A673 (cell line): ENCODE data around the gene SPATS2. TPM values are rescaled to one million over a fixed set of nuclear protein-coding genes. Genes with fewer than 3 reads are reported as not detected.

ENCODE experiments used
- BruUV-seq: library from RNA; stranded (reverse); fragments of 400-500 nt; replicated peaks from 2 replicates; lab custom pipeline; 2021; lab: Mats Ljungman, UMichigan
- CTCF ChIA-PET: fragments of 300-600 bp; sonication (Branson Sonifier 250); formaldehyde crosslinking; loops from one replicate; lab custom pipeline; 2022; ENCODE audit warnings: antibody characterized with exemption; lab: Charles Lee
- POLR2A ChIA-PET: fragments of 300-600 bp; sonication (Branson Sonifier 250); formaldehyde crosslinking; loops from one replicate; lab custom pipeline; 2022; ENCODE audit warnings: antibody characterized with exemption; ENCODE audit not compliant: low non-redundant PET; lab: Charles Lee
- DNase-seq: peaks from one replicate; pipeline ENCODE4 v3.0.0-alpha.2; 2015; ENCODE audit warnings: low spot score
- H3K27ac ChIP-seq: fragments of 200-600 bp; sonication (generic); 2 replicates; pipeline ENCODE4 v1.5.1; 2016; ENCODE audit warnings: mixed run types, low read depth, mild to moderate bottlenecking, mixed read lengths, antibody characterized with exemption, low read length; ENCODE audit not compliant: poor library complexity, severe bottlenecking
- H3K27me3 ChIP-seq: fragments of 200-600 bp; sonication (generic); replicated peaks from 2 replicates; pipeline ENCODE4 v1.6.1; 2017; ENCODE audit warnings: mixed run types, low read depth, mild to moderate bottlenecking, mixed read lengths, antibody characterized with exemption, low read length; ENCODE audit not compliant: insufficient read depth, poor library complexity
- H3K36me3 ChIP-seq: fragments of 200-600 bp; sonication (generic); 2 replicates; pipeline ENCODE4 v1.6.1; 2016; ENCODE audit warnings: mixed run types, mild to moderate bottlenecking, mixed read lengths, antibody characterized with exemption, low read length; ENCODE audit not compliant: insufficient read depth, poor library complexity, severe bottlenecking
- H3K4me1 ChIP-seq: fragments of 200-600 bp; sonication (generic); 2 replicates; pipeline ENCODE4 v1.6.1; 2017; ENCODE audit warnings: mixed run types, mild to moderate bottlenecking, mixed read lengths, antibody characterized with exemption, low read length; ENCODE audit not compliant: insufficient read depth, poor library complexity, severe bottlenecking
- H3K4me3 ChIP-seq: fragments of 200-600 bp; sonication (generic); 2 replicates; pipeline ENCODE4 v1.5.1; 2016; ENCODE audit warnings: low read depth, mixed run types, mild to moderate bottlenecking, mixed read lengths, low read length; ENCODE audit not compliant: poor library complexity, severe bottlenecking
- H3K9me3 ChIP-seq: fragments of 200-600 bp; sonication (generic); 2 replicates; pipeline ENCODE4 v1.6.1; 2016; ENCODE audit warnings: mixed run types, low read depth, mild to moderate bottlenecking, mixed read lengths, antibody characterized with exemption, low read length; ENCODE audit not compliant: poor library complexity, severe bottlenecking
- CTCF ChIP-seq: fragments of 300-800, 200-600 bp; sonication (generic); conservative IDR thresholded peaks from 2 replicates; pipeline ENCODE4 v1.5.1; 2017; ENCODE audit warnings: low read depth, mild to moderate bottlenecking, antibody characterized with exemption, low read length, moderate library complexity, mixed read lengths
- EZH2 ChIP-seq: fragments of 200-600 bp; sonication (generic); IDR thresholded peaks from 2 replicates; pipeline ENCODE4 v1.6.1; 2017; ENCODE audit warnings: borderline replicate concordance, low read depth, mild to moderate bottlenecking, mixed read lengths, antibody characterized with exemption, low read length; ENCODE audit not compliant: poor library complexity, severe bottlenecking
- intact Hi-C: fragments of 100-400 bp; cut with micrococcal nuclease; formaldehyde crosslinking; loops from one replicate; pipeline ENCODE4 v1.10.0; 2022; ENCODE audit not compliant: unreplicated experiment
- total RNA-seq: library from RNA; stranded (reverse); gene quantifications from 2 replicates; pipeline ENCODE4 v1.2.3, GENCODE V29; 2021

The SPATS2 gene
- total RNA-seq, 1 experiment from 2014 or later: 82.8 TPM

- intact Hi-C loops: no loop called here
- POLR2A ChIA-PET: no interaction called here
- no TSS peak for BruUV-seq
- peak within 1 kb of the TSS; percentile 56 for H3K4me3 ChIP-seq
- peak; percentile 97 for TF ChIP-seq CTCF
- TF ChIP-seq EZH2: no peak
- CTCF ChIA-PET: interaction anchor here (0.6 to 2.6 kb wide), 6 partner anchors 10 to 187 kb away, joined by 3 to 14 read pairs (median 10); partner anchors contain the start of genes DNAJC22 and TROAP
- no peaks in the 10 kb centered on the region for H3K27me3 ChIP-seq
- H3K36me3 ChIP-seq: no peaks in the 10 kb centered on the region
- H3K27ac ChIP-seq: no peak within 1 kb of the TSS
- peak; percentile 90 for DNase-seq
- H3K9me3 ChIP-seq: no peaks in the 10 kb centered on the region
- peaks cover 11% of the 10 kb centered on the region for H3K4me1 ChIP-seq
Observed at GRCh38 chr12:49336645-49337584, 30.3 kb upstream of the SPATS2 start, which contains the start of gene C1QL4. C1QL4 (minus strand) TSS chr12:49337188; CDS start chr12:49336477, 711 bp downstream.

DNA sequence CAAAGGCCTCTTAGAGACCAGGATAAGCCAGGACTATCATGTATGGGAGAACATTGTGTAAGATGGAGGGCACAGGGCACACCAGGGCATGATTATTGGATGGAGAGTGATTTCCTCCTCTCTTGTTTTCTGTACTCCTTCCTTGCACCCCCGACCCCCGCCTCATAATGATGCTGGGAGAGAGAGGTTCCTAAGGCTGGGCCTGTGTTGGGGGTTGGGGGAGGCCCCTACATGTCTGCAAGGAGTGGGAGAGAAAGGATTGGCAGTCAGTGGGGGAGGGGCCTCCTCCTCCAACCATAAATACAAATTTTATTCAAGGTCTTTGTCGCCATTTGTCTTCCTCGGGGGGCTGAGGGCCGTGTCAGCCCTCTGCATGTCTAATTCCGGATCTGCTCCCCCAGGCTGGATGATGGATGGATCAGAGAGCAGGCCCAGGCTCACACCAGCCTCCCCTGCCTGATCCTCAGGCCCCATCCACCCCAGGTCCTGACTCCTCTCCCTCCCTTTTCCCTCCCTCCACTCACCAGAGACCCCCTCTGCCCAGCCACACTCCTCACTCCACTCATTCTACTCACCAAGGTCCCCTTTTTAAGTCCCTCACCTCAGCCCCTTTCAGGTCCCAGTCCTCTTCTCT is 28.3 kb upstream of the SPATS2 start:
- CTCF ChIA-PET: interaction anchor here (1.1 to 2.6 kb wide), 2 partner anchors 9 to 50 kb away, joined by 4 to 13 read pairs; no protein-coding TSS in a partner anchor
- no peak for DNase-seq
- intact Hi-C loops: no loop called here
- Histone ChIP-seq H3K4me1 (peaks cover 22% of the 10 kb centered on the region), H3K4me3 (no peak overlapping the region), H3K9me3 (no peaks in the 10 kb centered on the region), H3K27ac (no peak overlapping the region), H3K27me3 (no peaks in the 10 kb centered on the region), H3K36me3 (no peaks in the 10 kb centered on the region)
- POLR2A ChIA-PET: no interaction called here
- no TSS peak for BruUV-seq
- TF ChIP-seq EZH2 (no peak), CTCF (no peak)

DNA sequence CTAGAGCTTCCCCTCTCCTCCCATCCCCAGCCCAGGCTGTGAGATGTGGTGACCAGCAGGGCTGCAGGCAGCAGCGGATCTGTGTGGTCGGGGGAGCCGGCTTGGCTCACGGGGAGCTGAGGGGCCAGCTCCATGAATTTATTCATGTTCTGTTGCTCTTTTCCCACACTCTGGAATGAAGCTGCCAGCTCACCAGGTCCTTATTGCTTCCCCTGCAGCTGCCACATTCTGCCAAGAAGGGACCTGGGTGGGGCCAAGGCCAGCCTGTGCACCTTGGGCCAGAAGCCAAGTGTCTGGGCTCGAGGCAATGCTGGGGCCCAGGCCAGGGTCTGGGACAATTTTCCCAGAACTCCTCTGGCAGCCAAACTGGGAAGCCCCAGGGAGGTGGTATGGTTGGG is 27.8 kb upstream of the SPATS2 start:
- no peak for DNase-seq
- no peak overlapping the region for H3K27ac ChIP-seq
- ChIA-PET CTCF (interaction anchor here (1.1 kb wide), 1 partner anchor 8 kb away, joined by 4 read pairs; no protein-coding TSS in a partner anchor), POLR2A (no interaction called here)
- no TSS peak for BruUV-seq
- H3K4me3 ChIP-seq: no peak overlapping the region
- intact Hi-C loops: no loop called here
- TF ChIP-seq CTCF: no peak
- no peak for TF ChIP-seq EZH2
- no peaks in the 10 kb centered on the region for H3K9me3 ChIP-seq
- H3K4me1 ChIP-seq: peaks cover 22% of the 10 kb centered on the region
- H3K36me3 ChIP-seq: no peaks in the 10 kb centered on the region
- no peaks in the 10 kb centered on the region for H3K27me3 ChIP-seq
